ENCODE measurements around the gene SYMPK.

The SYMPK gene

DNA sequence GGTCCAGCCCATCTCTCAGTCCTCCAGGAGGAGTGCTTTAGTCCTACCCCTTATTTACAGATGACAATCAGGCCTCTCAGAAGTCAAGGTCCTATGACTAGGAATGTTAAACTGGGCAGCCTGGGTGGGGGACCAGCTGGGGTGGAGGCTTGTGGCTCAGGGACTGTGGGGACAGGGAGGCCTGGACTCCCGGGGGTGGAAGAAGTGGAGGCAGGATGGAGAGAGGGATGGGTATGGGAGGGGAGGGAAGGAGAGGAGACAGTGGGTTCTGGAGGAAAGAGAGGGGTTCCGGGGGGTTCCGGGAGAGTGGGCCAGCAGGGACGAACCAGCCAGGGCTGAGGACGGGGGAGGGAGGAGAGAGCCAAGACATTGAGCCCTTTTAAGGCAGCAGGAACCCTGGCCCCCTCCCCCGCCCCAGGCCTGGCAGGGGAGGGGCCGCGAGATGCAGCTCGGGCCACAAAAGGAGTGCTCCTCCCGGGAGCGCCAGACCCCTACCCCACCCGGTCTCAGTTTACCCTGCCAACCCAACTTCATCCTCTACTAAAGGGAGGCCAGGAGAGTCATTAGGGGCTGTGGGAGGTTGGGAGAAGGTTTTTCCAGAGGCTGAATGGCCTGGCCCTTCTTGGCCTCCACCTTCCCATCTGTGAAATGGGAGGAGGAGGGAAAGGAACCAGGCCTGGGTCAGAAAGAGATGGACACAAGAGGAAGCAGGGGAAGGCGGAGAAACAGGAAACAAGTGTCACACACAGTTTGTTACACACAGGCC is 82.3 kb downstream of the SYMPK start:
- DNase-seq: no peak

DNA sequence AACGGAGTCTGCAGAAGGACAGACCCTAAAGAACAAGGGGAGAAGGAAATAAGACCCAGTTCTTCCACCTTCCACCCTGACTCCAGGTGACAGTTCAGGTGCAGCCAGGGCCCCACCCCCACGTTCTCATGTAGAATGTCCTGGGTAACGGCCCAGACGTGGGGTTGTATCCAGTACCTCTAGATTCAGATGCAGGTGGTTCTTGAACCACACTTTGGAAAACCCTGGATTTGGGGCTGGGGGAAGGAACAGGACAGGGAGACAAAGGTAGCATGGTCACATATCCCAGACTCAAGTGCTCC is 82.8 kb downstream of the SYMPK start:
- DNase-seq: no peak

DNA sequence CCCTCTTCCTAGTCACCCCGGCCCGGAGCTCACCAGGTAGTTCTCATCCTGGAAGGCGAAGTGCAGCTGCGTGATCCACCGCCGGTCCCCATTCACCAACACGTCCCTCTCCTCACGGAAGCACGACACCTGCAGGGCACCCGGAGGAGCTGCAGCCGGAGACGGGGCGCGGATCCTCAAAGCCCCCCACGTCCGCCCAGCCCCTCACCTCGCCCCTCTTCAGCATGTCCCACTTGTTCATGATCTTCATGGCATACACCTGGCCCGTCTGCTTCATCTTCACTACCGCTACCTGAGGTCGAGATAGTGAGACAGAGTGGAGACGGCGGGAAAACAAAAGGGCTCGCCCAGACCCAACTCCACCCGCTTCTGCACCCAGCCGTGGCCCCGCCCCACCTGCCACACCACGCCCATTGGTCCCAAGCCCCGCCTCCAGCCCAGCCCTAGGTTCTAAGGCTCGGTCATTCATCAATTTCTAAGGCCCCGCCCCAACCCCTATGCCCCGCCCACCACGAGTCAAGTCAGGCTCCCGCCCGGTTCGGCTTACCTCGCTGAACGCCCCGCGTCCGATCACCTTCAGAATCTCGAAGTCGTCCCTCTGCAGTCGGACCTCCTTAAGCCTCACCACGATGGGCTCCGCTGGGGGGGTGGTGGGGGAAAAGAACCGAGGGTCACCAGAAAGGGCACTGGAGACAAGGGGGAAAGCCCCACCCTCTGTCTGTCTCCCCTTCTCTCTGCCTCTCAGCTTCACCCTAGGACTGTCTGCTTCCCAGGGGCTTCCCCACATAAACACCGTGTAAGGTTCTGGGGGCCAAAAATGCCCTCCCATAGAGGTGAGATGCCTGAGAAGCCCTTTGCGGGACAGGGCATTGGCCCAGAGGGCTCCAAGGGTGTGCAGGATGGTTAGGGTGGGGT is 83.5 kb downstream of the SYMPK start:
- peak; percentile 64 for DNase-seq

DNA sequence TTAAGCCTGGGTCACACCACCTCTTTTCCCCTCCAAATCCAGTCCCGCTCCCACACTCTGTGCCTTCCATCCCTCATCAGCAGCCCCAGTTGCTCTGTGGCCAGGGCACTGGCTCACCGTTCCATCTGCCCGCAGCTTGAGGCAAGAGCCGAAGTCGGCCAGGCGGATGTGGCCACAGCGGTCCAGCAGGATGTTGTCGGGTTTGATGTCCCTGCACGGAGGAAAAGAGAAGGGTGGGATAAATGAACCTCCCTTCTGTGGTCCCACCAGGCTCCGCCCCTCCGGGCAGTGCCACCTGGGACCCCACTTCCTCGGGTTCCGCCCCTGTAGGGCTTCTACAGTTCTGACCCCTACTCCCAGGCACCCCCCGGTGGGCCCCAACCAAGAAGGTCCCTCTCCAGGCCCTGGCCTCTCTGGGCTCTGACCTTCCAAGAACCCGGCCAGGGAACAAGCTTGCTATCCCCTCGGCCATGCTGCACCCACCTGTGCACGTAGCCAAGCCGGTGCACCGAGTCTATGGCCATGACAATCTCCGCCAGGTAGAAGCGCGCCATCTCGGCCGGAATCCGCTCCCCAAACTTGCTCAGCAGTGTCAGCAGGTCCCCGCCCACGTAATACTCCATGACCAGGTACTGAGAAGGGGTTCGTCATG is 84.8 kb downstream of the SYMPK start:
- no peak for DNase-seq

DNA sequence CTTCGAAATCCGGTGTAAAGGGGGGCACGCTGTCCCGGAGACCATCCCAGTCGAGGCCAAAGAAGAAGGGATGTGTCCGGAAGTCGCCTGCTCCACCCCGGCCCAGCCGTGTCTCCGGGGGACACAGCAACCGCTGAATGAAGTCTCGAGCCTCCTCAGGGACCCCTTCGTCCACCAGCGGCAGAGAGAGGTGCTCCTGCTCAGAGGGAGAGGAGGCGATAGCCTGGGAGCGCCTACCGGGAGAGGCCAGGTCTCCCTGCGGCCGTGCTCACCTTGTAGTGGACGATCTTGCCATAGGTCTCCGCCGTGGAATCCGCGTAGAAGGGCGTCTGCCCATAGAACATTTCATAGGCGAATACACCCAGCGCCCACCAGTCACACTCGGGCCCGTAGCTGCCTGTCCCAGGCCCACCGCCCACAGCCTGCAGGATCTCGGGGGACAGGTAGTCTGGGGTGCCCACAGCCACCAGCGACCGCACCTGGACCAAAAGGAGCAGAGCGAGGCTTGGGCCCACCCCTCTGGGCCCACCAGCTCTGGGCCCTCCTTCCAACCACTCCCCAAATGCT is 85.5 kb downstream of the SYMPK start:
- no peak for DNase-seq

DNA sequence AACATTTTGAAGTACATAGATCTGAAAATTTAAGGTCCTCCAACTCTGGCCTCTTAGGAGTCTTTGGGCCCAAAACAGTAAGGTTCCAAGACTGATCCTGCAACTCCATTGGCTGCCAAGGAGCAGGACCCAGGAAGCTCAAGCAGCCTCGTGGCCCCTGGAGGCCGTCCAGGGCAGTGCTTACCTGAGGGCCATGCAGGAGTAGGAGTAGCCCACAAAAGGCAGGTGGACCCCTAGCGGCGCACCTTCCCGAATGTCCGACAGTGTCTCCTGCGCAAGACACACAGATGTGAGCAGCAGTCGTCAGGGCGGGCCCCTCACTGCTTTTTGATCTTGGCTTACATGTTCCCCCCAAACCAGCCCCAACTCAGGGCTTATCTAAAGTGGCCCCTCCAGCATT is 88.2 kb downstream of the SYMPK start:
- DNase-seq: no peak

DNA sequence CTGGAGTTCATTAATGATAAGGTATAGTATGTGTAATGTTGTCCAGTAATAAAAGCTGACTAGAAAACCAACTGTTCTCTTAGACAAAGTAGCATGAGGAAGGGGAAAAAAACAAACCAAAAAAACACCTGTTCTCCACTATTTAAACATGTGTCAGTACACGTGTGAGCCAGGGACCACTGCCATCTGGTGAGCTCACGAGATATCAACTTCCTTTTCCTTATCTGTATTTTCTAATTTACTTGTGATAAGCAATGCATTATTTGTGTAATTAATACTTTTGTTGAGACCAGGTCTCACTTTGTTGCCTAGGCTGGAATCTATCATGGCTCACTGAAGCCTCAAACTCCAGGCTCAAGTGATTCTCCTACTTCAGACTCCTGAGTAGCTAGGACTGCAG is 89.6 kb downstream of the SYMPK start:
- no peak for DNase-seq

DNA sequence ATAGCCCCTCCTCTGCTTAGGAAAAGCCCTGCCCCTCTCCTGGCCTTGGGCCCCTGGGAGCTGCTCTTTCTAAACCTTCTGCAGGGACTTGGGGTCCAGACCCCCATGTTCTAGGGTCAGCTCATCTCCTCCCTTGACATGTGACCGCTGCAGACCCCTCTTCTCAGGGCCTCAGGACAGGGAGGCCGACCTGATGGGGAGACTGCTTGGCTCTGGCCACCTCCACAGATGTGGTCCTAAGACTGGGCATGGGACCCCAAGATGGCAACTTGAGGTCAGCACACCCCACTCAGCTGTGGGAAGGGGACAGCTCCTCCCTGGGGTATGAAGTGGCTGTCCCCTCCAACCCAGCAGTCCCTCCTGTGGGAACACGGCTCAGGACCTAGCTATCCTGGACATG is 90.0 kb downstream of the SYMPK start:
- no peak for DNase-seq

DNA sequence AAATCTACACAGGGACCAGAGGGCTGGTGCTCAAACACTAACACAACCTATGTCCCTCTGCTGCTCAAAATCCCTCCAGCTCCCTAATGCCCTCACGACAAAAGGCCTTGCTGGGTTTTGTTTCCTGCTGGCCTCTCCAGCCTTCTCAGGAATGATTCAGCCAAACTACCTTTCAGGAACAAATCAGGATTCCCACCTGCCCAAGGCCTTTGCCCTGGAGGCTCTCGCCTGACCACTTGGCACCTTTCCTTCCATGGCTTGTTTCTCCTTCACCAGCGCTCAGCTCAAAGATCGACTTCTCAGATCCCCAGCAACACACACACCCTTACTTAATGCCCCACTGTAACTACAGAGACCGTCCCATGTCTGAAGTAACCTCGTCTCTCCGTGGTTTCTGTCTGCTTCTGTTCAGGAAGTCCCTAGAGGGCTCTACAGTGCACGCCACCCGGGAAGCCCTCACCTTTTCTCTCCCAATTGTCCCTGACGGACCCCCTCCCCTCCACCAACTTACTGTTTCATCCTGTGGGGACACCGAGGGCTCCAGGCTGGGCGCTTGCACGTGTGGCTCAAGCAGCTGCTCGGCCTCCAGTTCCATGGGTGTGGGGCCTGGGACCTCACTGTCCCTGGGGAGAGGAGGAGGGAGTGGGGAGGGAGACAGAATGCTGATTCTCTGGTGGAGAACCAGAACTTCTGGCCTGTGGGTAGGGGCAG is 90.7 kb downstream of the SYMPK start:
- DNase-seq: no peak

DNA sequence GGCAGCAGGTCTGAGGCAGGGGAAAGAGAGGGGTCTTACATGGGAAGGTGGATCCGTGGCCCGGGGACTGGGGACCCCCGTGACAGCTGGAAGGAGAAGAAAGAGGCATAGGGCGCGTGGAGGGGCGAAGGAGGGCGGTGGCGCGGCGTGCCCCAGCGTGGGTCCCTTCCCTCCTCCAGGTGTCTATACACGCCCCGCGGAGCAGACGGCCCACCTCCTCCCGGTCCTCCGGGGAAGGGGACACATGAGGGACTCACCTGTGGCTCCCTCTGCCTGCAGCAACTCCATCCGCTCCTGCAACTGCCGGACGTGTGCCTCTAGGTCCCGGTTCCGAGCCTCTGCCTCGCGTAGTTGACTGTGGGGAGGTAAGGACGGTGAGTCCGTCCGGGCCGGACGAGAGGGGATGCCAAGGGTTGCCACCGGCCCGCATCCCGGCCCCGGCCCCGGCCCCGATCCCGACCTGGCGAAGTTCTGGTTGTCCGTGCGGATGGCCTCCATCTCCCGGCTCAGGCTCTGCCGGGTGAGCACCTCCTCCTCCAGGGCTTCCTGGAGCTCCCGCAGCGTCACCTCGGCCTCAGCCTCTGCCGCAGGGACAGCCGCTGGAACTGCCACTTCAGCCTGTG is 91.5 kb downstream of the SYMPK start:
- no peak for DNase-seq

DNA sequence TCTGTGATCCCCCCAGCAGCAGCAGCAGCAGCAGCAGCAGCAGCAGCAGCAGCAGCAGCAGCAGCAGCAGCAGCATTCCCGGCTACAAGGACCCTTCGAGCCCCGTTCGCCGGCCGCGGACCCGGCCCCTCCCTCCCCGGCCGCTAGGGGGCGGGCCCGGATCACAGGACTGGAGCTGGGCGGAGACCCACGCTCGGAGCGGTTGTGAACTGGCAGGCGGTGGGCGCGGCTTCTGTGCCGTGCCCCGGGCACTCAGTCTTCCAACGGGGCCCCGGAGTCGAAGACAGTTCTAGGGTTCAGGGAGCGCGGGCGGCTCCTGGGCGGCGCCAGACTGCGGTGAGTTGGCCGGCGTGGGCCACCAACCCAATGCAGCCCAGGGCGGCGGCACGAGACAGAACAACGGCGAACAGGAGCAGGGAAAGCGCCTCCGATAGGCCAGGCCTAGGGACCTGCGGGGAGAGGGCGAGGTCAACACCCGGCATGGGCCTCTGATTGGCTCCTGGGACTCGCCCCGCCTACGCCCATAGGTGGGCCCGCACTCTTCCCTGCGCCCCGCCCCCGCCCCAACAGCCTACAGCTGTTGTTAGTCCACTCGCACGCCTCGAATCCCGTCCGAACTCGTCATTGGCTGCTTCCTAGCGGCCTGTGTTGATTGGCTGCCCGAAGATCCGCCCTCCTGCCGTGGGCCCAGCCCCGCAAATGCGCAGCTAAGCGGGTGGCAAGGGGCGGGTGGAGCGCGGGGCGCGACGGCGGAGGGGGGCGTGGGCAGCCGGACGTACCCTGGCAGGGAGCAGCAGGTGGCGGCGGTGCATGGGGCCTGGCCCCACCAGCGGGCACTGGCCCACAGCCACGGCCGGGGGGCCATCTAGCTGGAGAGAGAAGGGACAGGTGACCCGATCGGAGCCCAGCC is 92.5 kb downstream of the SYMPK start:
- DNase-seq: peak; percentile 98

DNA sequence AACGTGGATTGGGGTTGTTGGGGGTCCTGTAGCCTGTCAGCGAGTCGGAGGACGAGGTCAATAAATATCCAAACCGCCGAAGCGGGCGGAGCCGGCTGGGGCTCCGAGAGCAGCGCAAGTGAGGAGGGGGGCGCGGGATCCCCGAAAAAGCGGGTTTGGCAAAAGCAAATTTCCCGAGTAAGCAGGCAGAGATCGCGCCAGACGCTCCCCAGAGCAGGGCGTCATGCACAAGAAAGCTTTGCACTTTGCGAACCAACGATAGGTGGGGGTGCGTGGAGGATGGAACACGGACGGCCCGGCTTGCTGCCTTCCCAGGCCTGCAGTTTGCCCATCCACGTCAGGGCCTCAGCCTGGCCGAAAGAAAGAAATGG is 93.1 kb downstream of the SYMPK start:
- no peak for DNase-seq

DNA sequence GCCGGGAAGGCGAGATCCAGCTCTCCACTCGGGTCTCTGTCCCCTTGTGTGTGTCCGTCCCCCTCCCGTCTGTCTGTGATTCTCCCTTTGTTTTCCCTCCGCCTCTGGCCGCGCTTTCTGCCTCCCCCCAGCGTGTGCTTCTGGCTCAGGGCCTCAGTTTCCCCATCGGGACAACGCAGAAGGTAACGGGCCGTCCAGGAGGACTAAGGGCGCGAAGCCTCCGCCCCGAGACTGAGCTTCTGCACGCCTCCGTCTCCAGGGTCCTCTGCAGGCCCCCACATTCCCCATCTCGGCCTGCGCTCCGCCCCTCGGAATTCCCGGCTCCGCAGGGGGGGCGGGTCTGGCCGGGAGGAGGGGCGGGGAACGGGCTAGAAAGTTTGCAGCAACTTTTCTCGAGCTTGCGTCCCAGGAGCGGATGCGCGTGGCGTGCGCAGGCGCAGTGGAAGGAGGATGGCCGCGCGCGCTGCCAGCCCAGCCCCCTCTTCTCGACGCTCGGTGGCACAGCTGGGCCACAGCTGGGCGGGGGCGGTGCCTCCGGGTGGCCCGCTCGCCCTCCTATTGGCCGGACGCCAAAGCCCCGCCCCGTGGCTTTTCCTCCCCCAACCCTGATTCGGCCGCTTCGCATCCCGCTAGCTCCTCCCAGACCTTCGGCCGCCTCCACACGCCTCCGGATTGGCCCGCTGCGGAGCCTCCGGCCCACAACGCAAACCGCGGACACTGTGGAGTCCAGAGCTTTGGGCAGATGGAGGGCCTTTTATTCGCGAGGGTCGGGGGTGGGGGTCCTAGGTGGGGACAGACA is 93.8 kb downstream of the SYMPK start, which contains the start of gene SIX5:
SIX5 (minus strand) TSS at position 269 of the 799 bp plus-strand sequence. CDS start 408 bp downstream, outside the sequence.
- DNase-seq: peak; percentile 90

DNA sequence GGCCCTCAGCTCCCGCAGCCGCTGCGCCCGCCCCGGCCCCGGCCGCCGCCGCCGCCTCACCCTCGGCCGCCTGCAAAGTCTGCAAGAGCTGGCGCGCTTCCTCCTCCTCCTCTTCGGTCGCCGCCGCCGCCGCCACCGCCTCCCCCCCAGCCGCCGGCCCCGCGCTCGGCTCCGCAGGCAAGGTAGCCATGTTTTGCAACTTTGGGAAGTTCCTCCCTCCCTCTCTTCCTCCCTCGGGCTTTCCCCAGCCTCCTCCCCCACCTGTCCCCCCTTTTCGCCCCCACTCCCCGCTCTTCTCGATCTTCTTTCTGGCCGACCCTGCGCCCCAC is 94.3 kb downstream of the SYMPK start:
- no peak for DNase-seq

DNA sequence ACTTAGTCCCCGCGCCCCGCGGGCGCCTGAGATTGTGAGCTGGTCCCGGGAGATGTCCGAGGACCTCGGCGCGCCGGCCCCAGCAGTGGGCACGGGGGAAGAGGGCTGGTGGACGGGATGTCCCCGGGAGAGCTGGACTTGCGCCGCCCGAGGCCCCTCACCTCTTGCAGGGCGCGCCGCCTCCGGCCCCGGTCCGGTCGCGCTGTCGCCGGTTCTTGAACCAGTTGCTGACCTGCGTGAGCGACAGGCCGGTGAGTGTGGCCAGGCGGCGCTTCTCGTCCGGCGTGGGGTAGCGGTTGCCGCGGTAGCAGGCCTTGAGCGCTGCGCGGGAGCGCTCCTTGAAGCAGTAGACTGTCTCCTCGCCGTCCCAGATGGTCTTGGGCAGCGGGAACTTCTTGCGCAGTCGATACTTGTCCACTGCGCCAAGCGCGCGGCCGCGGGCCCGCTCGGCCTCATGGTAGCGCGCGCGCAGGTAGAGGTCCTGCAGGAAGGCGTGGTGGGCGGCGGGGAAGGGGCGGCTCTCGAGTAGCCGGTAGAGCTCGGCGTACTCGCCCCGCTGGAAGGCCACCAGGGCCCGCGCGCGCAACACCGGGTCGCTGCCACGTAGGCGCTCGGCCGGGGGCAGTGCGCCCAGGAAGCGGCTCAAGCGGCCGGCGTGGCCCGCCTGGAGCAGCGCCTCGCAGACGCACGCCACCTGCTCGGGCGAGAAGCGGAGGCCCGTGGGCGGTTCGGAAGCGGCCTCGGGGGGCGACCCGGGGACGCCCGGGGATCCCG is 94.9 kb downstream of the SYMPK start:
- no peak for DNase-seq

DNA sequence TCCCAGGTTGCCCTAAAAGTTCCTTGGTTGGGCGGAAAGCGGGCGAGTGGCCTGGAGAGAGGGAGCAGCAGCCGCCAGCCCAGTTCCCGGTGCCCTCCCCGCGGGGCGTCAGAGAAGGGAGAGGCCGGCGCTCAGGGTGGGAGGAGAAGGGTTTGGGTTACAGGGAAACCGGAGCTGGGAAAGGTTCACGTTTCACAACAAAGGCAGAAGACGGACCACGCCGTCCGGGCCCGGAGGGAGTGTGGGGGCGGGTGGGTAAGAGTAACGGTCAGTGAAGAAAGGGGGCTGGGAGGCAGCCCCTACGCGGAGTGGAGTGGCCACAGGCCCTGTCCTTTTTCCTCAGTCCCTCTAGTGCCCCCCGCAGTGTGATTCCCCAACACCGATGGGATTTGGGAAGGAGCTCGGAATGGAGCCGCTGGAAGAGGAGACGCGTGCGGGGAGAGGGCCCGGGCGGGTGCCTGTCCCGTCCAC is 95.5 kb downstream of the SYMPK start:
- DNase-seq: no peak

DNA sequence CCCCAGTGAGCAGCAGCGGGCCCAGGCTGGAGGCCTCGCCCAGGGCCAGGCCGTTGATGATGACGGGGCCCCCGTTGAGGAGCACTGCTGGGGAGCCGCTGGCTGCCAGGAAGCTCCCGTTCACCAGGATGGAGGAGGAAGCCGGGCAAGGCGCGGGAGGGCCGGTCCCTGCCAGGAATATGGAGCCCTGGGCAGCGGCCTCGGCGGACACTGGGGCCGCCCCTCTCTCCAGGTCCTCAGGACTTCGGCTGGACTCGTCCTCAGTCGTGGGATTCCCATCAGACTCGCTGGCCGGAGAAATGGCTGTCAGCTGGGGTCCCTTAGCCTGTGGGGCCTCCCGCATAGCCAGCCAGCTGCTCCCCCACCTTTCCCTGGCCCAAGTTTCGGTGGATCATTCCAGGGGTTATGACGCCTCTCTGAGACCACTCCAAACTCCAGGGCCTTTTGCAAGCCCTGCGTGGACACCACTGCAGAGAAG is 96.0 kb downstream of the SYMPK start:
- no peak for DNase-seq

DNA sequence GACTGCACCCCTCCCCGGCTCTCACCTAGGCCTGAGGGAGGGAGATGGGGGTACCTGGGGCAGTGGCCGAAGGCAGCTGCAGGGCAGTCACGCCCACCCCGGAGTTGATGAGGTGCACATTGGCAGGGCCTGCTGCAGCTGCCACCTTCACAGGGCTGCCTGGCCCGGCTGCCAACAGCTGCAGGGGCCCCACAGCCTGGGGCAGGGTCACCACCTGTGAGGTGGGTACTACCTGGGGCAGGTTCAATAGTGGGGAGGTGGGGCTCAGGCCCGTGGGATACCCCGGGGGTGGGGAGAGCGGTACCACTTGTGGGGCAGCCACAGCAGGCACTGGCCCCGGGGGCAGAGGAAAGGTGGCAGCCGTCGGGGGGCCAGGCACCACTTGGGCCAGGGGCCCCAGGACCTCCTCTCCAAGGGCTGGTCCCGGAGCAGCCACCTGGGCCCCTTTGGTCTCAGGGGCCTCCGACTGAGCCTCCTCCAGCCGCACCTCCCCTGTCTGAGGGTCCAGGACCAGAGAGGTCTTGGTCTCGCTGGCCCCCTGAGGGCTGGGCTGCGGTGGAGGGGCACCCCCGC is 96.6 kb downstream of the SYMPK start:
- DNase-seq: no peak

DNA sequence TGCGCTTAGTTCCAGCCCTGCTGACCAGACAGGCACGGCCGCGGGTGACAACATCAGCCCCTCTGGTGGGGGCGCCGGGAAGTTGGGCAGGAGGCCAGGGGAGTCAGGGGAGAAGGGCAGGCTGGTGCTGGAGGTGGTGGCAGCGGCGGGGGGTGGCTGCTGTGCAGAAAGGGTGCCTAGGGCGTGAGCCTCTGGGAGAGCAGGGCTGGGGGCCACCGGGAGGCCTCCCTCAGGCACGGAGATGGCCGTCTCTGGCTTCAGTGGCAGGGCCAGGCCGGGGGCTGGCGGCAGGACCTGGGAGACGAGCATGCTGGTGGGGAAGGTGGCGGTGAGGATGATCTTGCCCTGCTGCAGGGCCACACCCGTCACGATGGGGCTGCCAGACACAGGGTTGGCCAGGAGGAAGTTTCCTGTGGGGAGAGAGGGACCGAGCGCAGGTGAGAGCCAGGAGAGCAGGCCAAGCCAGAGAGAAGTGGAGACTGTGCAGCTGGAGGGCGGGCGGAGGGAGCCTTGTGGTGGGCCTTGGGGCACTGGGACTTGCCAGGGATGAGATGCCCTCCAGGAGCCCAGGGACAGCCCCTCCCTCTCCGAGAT is 97.1 kb downstream of the SYMPK start:
- no peak for DNase-seq

All from NCI-H1694 (cell line).